ENCODE results near the gene FBN2.

DNA sequence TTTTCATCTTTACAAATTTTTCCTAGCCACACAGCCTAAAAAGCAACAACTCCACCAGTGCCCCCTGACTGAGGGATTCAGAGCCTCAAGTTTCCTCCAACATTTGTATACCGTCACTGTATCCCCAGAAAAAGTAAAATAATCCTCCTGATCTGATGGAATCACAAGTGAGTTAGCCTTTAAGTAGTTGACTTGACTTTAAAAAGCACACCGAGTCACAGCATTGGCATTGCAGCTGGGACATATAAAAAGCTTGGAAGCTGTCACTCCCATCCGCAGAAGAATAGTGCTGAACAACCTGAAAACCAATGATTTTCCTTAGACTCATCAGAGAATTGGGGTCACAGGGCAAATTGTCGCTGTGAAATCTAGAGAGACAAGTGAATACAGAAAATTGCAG, 41.6 kb upstream of the FBN2 start:
- no peak for TF ChIP-seq CTCF (conservative IDR thresholded peaks at IDR 0.05)
- TF ChIP-seq ZFX (IDR thresholded peaks at IDR 0.05) = no peak

Data from C4-2B (cell line).